T-helper 9 cell (primary cell): ENCODE measurements around the gene DNAJC28.
"Not testable (repeated sequence)": the region's sequence is repeated elsewhere in the genome, so short reads cannot be mapped to it uniquely, and the experiment has no call there.

ENCODE experiments used
- DNase-seq: peaks from one replicate; pipeline ENCODE4 v3.0.0-alpha.2; 2020

The DNAJC28 gene

DNA sequence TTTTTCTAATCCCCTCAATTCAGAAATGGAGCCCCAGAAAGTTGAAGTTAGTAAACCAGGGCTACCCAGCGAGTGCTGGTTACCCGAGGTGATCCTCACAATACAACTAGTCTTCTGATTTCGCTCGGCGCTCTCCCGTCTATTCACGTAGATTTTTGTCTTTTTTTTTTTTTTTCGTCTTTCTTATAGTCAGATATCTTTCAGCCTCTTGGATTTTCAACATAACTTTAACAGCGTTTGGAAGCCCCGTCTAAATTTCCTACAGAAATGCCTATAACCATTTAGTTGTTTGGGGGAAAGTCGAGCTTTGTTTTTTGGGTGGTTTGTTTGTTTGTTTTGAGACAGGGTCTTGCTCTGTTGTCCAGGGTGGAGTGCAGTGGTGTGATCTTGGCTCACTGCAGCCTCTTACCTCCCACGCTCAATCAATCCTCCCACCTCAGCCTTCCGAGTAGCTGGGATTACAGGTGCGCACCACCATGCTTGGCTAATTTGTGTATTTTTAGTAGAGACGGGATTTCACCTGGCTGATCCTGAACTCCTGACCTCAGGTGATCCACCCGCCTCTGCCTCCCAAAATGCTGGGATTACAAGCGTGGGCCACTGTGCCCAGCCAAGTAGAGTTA, 10.9 kb downstream of the DNAJC28 start:
- no peak for DNase-seq

DNA sequence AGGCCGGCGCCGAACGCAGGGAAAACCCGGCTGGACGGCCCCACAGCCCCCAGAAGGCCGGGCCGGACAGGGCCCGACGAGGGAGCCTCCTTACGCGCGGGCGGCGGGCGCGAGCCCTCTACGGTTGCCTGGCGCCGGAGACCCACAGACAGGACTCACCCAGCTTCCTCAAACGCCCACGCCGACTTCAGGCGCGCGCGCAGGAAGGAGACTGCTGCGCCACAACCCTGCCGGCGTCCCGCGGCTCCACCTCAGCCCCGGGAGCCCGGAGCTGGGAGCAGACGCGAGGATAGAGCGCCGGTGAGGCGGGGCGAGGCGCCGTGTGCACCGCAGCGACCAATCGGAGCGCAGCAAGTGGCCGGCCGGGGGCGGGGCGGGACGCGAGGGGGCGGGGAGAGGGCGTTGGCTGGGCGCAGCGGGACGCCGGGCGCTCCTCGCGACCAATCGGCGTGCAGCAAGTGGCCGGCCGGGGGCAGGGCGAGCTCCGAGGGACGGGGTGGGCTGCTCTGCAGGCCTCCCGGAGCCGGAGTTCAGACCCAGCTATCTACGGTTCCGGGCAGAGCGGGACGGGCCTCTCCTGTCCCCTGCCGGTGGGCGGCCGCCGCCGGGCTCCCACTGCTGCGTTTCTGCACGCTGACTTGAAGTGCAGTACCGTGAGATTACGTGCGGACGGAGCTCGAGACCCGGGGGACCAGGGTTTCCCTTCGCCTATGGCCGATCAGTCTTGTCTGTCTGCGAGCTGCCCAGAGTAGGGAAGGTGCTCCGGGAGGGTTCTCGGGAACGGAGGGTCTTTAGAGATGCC, 11.6 kb downstream of the DNAJC28 start, which contains the start of gene TMEM50B:
Gene TMEM50B (minus strand): TSS at position 296 of the 802 bp plus-strand sequence. CDS start 11,089 bp downstream, outside the sequence.
- DNase-seq = peak; percentile 97

DNA sequence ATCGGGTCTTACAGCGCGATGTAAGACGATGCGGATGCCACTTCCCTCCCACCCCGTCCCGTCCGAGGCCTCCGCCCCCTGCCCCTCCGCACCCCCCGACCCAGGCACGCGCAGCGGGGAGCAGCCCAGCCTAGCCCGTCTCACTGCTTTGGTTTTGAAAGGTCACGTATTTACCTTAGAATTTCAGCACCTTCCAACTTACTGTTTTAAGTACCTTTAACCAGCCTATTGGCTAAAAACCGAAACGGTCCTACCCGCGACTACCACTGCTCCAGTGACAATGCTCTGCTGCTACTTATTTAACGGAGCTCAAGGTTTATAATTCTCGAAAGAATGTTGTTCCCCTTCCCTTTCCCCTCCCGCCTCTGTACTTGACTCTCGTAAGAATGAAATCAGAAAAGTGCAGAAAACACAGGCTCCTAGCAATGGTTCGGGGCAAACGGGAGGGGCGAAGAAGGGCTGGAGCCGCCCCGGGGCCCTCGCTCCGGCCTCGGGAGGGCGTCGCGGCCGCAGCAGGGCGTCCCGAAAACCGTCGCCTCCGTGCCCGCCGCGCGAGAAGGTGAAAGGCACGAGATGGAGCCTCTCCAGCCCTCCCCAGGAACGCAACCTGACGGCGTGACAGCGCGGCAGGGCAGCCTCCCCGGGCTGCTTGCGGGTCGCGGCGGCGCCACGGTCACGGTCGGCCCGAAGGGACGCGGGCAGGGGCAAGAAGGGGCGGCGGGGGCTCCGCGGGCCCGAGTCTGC, 12.4 kb downstream of the DNAJC28 start:
- DNase-seq = peak; percentile 27

DNA sequence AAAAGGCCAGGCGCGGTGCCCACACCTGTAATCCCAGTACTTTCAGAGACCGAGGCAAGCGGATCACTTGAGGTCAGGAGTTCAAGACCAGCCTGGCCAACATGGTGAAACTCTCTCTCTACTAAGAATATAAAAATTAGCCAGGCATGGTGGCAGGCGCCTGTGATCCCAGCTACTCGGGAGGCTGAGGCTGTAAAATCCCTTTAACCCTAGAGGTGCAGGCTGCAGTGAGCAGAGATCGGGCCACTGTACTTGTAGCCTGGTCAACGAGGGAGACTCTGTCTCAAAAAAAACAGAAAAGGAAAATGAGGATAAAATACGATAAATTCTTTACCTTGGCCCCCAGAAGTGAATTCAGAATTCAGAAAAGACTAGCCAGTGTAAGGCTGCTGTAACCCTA, 13.3 kb downstream of the DNAJC28 start:
- no peak for DNase-seq

DNA sequence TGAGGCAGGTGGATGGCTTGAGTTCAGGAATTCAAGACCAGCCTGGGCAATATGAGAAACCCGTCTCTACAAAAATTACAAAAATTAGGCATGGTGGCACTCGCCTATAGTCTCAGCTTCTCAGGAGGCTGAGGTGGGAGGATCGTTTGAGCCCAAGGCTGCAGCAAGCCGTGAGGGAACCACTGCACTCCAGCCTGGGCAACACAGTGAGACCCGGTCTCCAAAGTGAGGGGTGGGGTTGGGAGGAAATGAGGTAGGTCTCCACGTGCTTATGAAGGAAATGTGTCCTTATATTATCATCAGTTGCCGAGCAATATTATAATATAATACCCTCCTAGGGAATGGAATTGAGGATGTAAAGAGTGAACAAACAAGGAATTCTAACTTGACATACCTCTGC, 14.4 kb downstream of the DNAJC28 start:
- DNase-seq = no peak

DNA sequence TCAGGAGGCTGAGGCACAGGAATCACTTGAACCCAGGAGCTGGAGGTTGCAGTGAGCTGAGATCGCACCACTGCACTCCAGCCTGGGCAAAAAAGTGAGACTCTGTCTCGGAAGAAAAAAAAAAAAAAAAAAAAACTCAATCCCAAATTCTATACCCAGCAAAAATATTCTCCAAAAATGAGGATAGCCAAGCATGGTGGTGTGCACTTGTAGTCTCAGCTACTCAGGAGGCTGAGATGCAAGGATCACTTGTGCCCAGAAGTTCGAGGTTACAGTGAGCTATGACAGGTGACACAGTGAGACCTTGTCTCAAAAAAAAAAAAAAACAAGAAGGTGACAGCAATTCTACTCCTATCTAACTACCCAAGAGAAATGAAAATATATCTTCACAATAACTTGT, 18.2 kb downstream of the DNAJC28 start:
- no peak for DNase-seq

DNA sequence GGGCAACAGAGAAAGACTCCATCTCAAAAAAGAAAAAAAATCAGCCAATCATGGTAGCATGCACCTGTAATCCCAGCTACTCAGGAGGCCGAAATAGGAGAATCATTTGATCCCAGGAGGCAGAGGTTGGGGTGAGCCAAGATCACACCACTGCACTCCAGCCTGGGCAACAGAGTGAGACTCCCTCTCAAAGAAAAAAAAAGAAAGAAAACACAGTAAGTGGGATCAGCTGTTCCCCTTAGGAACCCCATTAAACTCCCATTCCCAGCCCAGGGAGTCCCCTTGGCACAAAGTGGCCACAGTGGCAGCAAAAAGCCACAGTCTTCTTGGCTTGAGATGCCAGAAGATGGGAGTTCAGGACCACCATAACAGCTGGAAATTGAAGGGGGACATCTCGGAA, 20.8 kb downstream of the DNAJC28 start:
- DNase-seq = no peak

DNA sequence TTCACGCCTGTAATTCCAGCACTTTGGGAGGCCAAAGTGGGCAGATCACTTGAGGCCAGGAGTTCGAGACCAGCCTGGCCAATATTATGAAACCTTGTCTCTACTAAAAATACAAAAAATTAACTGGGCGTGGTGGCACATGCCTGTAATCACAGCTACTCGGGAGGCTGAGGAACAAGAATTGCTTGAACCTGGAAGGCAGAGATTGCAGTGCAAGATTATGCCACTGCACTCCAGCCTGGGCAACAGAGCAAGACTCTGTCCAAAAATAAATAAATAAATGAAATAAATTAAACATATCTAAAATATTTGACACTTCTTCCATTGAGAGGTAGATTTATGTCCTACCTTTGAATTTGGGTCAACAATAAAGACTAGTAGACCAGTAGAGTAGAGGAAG, 22.3 kb downstream of the DNAJC28 start:
- DNase-seq = not testable (repeated sequence)

DNA sequence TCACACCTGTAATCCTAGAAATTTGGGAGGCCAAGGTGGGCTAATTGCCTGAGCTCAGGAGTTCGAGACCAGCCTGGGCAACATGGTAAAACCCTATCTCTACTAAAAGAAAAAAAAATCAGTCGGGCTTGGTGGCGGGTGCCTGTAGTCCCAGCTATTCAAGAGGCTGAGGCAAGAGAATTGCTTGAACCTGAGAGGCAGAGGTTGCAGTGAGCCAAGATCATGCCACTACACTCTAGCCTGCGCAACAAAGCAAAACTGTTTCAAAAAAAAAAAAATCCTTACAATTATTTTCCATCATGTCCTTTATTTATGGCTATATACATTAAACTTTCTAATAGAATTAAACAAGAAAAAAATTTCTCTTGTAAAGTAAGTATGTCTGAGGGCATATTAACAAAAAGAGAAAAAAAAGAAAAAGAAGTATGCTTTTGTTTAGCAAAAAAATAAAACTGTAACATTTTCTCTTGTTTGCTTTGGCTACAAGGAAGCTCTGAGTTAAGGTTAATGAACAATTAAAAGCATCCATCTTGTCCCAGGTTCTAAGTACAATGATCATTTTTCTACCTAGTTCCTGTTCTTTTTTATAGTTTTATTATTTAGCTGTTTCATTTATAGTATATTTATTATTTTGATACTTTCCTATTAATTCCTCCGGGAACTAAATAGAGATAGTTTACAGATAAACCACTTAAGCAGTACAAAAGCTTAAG, 29.8 kb downstream of the DNAJC28 start:
- no peak for DNase-seq

DNA sequence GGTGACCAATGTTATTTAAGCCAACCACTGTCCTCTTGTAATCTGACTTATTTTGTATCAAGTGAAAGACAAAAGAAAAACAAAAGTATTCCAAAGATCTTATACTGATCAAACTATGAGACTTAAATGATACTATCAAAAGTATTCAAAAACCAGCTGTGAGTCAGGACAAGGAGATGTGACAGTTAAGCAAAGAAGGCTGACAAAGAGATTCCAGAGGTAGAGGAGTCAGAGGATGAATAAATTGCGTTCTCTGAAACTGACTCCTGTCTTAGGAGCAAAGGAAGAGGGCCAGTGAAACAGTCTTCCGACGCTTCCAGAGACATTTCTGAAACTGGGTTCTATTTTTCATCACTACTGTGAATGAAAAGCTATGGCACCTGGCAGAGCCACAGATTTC, 32.7 kb downstream of the DNAJC28 start:
- DNase-seq = no peak

DNA sequence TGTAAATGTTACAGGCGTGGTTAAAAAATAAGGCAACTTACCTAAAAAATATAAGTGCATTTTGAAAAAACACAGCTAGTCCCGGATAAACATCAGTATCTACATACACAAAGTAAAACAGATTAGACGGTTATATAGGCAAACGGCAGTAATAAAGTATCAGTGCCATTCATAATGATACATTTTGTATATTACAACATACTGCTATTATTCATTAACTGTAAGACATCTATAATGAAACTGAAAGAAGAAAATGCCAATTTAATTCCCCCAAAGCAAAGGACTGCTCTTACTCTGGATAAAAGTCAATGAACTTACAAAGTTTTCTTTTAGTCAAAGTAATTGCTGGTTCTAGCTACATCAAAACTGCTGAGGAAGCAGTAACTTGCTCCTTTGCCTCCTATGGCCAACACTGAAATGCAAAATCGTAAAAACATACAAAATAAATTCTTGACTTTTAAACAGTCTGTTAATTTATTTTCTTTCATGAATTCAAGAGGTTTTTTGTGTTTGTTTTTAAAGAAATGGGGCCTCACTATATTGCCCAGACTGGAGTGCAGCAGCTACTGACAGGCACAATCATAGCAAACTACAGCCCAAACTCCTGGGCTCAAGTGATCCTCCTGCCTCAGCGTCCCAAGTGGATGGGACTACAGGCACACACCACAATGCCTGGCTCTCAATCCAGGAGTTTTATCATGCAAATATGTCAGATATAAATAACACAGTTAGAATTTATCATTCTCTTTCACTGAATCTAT, 35.6 kb downstream of the DNAJC28 start:
- DNase-seq = no peak

DNA sequence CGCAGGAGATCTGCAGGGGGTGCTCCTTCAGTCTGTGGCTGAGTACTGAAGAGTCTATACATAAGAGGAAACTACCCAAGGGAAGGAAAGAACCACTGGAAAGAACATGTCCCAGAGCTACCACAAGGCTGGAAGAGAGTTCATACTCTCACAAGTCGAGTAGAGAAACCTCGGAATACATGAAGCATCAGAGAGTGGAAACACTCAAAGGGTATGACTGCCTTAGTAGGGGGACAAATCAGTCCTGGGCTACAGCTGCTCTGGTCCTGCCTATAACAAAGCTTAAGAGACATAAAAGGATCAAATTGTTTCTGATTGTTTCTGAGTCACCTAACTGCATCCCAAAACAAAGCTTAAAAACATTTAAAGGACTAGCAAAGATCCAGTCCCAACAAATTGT, 39.2 kb downstream of the DNAJC28 start:
- no peak for DNase-seq

DNA sequence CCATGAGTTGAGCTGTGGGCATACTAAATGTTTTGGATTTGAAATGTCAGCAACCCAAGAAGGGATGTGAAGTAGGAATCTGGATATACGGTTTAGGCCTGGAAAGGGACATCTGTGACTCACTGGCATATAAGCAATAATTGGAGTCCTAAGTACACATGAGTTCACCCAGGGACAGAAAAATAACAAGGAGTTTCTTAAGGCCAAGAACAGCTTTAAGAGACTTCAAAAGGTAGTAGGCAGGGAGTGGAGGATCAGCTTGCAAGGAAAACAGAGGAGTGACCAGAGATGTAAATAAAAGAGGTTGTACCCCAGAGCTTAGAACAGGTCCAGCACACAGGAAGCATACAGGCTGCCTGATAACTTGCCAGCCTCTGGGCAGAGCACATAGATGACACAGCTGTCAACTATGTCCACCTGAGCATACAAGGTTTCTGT, 39.9 kb downstream of the DNAJC28 start:
- DNase-seq = no peak

DNA sequence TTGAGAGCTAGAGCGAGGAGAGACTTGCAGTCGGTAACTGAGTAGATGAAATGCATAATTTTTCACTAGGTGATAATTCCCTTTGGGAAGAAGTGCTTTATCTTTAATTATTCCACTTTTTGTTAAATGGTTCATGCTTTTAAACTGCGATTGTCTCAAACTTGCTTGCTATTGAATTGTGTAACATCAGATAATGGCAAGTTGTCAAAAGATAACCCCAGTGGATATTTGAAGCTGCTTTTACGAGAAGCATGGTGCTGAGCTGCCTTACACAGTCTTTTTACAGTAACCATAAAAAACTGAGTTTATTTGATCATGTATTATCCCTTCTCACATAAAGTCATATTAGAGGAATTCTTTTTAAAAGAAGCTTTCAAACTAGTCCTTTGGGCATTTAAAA, 41.9 kb downstream of the DNAJC28 start:
- no peak for DNase-seq

DNA sequence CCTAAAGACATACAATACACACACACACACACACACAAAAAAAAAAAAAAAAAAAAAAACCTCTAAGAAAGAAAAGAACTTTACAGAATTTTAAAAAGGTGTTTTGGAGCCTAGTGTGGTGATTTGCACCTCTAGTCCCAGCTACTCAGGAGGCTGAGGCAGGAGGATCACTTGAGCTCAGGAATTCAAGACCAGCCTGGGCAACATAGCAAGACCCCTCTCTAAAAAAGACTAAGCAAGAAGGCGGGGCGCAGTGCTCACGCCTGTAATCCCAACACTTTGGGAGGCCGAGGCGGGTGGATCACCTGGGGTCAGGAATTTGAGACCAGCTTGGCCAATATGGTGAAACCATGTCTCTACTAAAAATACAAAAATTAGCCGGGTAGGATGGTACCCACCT, 44.9 kb downstream of the DNAJC28 start:
- not testable (repeated sequence) for DNase-seq

DNA sequence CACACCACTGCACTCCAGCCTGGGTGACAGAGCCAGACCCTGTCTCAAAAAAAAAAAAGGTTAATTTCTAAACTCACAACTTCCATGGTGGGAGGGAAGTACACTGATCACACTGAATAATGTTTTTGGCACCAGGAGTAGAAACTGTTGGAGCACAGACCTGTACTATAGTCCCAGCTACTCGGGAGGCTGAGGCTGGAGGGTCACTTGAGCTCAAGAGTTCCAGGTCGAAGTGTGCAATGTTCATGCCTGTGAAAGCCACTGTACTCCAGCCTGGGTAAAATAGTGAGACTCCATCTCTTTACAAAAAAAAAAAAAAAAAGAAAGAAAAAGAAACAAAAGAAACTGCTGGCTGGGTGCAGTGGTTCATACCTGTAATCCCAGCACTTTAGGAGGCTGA, 47.0 kb downstream of the DNAJC28 start:
- DNase-seq = no peak

DNA sequence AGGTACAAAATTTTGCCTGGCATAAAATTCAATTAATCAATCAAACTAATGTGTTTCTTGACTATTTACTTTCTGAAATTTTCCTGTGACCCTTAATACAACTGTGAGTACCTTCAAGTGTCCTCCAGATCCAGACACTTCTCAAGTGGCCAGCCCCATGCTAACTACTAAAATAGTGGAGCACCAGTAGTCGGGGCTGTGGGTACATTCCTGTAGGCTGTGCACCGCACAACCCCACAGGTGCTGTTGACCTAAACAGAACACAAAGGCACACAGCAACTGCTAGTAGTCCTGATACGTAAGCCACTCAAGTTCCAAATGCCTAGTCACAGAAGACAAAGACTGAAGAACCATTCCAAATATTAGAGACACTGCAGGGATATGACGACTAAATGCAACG, 48.3 kb downstream of the DNAJC28 start:
- no peak for DNase-seq

DNA sequence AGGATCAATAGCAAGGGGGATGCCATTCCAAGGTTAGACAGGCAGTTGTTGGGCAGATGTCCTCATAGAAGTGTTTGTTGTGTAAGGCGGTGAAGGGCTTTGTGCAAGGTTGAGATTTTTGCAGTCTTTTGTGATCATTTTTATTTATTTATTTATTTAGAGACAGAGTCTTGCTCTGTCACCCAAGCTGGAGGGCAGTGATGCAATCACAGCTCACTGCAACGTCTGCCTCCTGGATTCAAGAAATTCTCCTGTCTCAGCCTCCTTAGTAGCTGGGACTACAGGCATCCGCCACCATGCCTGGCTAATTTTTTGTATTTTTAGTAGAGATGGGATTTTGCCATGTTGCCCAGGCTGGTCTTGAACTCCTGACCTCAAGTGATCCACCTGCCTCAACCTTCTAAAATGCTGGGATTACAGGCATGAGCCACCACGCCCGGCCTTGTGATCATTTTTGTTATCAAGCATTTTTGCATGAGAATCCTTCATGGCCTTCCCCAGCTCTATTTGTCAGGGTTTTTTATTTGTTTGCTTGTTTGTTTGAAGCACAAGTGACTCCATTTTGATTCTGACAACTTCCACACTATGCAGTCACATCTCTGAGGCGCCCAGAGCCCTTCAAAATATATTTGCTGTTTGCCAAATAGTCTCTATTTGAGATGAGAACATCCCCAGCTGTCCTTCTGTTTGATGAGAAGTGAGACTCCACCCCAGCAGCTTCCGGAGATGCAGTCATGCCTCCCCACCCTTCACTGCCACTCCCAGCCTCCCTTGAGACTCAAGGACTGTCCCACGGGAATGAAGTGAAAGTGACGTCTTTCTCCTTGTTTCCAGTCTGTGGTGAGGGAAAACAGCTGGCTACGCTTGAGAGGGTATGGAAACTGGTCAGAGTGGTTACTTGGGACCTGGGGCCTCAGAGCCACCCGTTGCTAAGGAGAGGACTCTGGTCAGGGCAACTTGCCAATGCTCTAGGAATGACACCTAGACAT, 49.7 kb downstream of the DNAJC28 start:
- DNase-seq = no peak
